Measurements from ENCODE around the gene KCTD5.
"Not testable (repeated sequence)": the region's sequence is repeated elsewhere in the genome, so short reads cannot be mapped to it uniquely, and the experiment has no call there.

The KCTD5 gene

DNA sequence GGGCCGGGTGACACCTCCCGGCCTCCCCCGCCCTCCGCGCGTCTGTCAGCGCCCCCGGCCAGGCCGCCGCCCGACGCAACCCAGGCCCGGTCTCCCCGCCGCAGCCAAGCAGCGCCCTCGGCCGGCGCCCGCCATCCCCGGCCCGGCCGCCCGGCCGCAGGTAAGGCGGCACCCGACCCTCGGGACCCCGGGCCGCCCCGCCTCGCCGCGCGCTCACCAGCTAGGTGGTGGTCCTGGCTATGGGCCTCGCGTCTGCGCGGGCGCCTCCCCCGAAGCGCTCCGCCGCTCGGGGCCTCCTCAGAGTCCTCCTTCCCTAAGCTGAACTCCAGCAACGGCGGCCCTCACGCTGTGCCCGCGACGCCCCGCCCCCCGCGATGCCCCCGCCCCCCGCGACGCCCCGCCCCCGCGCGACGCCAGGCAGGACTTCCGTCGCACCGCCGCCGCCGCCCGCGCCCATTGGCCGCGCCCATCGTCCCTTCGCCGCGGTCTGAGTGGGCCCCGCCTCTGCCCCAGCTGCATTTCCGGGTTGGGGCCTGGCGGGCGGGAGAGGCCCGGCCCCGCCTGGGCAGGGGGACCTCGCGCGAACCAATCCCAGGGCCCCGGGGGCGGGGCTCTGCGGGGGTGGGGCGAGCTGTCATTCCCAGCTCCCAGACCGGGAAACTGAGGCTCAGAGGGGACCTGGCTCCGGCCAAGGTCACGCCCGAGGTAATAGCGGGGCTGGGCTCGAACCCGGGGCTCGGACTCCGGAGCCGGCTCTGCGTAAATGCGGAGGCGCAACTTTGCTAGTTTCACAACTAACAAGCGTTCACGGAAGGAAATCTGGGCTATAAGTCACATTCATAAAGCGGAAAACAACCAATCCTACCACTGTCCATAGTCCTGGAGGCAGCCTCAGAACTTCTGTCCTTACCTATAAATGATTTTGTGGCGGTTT, 9.0 kb upstream of the KCTD5 start:
- peak; percentile 81 for DNase-seq

DNA sequence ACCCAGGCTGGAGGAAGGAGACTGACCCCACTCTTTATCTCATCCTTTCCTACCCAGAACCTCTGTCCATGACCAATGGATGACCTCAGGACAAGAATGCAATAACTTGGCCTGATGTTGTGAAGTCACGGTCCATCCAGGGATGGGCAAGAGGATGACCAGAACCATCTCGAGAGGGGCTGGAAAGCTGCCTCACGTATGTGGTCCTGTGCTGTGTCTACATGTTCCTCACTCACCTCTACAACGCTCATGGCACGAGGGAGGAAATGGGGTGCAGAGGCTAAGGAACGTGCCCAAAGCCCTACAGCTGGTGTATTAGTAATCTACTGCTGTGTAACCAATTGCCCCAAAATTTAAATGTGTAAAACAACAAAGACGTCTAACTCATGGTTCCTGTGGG, 7.3 kb upstream of the KCTD5 start:
- DNase-seq, result no peak

DNA sequence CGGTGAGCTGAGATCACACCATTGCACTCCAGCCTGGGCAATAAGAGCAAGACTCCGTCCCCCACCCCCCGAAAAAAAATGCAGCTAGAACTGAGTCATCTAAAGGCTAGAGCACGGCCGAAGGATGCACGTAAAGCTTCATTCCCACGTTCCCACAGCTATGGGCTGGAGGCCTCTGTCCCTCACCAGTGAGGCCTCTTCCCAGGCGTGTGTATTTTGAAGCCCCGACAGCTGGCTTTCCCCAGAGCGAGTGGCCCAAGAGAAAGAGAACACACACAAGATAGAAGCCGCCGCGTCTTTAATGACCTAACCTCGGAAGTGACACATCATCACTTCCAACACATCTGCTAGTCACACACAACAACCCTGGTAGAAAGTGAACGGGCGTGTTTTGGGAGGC, 6.6 kb upstream of the KCTD5 start:
- DNase-seq, result no peak

DNA sequence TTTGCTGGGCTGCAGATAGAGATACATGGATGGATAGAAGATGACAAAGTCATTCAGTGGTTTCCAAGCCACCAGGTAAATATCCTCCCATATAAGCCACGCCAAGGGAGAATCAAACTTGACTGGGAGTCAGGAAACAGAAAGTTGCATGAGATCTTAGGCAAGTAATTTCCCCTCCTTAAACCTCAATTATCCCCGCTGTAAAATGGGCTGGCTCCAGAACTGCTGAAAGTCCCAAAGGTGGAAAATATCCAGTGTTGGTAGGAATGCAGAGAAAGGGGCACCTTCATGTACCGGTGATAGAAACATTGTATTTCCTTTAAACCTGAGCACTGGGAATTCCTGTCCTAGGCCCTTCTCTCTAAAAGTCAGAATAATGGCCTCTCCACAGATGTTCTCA, 5.4 kb upstream of the KCTD5 start:
- not testable (repeated sequence) for DNase-seq

DNA sequence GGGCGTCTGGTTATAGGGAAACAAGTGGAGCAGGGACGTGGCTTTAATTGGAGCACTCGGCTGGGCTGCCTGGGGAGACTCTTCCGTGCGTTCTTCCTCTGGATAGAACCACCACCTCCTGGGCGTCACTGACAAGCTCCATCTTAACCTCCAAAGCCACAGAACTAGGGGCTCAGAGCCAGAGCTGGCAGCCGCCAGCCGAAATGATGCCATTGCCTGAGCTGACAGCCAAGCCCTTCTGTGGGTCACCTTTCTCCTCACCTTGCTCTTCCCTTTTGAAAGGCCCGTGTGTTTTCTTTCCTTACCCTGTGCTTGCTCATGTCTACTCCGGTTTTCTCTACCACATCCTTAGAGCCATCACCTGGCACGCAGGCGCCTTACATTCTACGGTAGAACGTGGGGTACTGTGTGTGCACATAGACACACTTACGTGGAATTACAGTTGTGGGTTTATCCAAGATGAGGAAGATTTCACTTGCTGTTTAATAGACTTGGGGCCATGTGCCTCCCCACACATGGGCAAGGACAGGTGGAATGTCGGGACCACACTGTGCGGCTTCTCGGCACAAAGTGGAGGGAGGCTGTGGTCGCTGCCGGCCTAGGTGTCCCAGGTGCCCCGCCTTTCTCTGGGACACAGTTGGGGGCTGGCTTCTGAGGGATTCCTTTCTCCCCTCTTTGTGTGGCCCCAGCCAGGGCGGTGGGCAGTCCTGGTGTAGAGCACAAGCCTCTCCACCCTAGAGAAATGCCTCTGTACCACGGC, 3.9 kb upstream of the KCTD5 start:
- not testable (repeated sequence) for DNase-seq

DNA sequence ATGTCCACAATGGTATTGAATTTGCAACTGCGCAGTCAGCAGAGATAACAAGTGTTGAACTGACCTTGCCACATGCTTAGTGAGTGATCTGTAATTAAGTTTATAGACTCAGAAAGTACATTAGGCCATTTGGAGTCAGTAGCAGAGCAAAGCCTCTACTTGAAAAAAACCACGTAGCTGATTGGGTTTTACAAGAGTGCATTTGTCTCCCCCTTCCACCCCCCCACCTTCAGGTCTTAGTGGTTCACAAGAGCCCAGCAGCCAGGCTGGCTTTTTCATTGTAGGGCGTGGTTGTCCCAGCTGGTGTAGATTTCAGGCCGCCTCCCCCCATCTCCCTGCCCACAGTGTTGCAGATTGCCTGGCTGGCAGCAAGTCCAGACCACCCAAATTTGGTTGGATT, 2.4 kb upstream of the KCTD5 start:
- DNase-seq, result not testable (repeated sequence)

DNA sequence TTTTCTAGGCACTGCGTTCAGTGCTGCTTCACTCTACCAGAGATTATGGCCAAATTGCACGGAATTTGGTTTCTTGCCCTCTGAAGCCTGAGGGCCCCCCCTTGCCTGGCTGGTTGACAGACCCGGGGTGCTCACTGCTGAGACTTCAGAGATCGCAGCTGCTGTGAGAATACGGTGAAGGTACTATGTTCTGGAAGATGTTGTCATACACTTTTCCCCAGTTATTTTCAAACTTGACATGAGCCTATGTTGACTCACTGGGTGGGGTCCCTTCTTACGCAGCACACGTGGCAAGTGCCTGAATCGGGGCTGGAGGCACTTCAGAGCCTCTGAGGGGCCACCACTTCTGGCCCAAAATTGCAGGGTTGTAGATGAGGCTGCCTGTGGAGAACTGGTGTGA, 2.0 kb upstream of the KCTD5 start:
- DNase-seq, result not testable (repeated sequence)

DNA sequence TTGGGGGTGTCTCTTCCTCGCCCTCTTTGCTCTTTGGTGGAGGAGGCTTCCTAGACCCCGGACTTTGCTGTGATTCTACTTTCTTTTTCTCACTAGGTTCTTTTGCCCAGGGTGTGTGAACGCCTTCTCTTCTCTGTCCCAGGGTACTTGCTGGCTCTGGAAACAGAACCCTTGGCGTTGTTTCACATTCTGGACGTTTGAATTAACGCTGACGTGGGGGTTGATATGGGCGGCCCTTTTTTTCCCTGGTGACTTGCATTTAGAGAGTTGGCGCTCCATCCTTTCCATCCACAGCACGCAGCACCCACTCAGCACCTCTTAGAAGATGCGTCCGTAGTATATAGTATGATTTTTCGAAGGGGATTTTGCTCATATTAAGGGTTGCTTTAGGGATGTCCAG, 718 bp downstream of the KCTD5 start:
- not testable (repeated sequence) for DNase-seq

DNA sequence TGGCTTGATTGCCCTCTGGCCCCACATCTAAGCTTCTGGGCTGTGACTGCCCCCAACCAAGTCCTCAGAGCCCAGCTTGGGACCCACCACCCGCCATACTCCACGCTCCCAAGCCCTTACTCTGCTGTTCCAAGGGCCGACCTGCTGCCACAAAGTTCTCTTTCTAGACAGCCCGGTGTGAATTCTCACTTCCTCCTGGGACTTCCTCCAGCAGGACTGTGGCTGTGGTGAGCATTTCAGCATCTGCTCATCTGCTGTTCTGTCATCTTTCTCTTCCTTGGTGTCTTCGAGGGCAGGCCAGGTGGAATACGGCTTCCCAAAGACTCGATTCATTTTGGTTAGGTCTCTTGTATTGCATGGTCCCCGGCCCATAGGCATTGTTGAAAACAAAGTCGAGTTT, 3.8 kb downstream of the KCTD5 start:
- not testable (repeated sequence) for DNase-seq

DNA sequence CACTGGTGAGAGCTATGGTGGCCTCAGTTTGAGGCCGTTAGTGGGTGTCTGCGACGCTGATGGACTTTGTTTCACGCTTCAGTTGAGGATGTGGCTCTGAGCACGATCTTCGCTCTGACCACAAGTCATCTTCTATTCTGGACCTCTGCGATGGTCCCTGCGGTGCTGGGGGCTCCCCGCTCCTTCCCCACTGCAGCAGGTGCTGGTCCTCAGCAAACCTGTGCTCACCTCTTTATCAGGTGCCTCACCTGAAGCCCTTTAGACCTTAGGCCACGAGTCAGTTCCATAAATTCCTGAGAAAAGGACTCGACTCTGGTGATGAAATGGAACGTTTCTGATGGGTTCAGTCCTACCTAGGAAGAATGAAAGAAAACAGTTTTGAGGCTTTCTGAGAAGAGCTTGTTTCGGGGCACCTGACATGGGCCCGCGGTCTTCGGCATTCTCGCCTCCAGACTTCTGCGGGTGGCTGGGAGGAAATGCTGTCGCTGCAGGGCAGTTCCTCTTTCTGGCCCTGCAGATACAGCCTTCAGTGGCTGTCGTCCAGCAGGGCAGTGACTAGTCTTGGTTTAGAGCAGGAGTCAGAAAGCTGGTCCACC, 4.7 kb downstream of the KCTD5 start:
- DNase-seq, result peak; percentile 9

DNA sequence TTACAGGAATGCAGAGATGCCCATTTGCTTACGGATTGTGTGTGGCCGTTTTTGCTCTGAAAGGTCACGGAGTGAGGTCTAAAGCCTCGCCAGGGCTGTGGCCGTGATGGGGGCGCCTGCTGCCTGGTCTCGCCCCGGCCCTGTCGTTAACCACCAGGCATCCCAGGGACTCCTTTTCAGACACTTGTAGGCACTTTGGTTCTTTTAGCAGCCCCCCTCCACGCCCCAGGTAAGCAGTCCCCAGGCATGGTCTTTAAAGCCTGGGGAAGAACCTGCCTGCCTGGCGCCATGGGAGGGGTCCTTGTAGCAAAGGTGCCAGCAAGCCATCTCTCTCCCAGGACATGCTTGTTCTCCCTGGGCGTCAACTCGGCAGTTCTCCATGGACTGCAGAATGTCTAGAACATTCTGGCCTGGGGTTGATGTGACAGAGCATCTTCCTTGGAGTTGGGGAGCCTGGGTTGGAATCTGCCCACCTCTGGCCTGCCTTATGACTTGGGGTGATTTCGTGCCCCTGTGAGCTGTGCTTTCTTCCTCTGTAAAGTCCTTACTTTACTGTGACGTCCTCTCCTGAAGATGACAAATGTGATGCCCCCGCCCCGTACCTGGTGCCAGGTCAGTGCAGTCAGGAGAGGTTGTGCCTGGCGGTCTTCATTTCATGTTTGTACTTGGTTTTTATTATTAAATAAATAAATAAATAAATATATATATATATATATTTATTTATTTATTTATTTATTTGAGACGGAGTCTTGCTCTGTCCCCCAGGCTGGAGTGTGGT, 5.4 kb downstream of the KCTD5 start:
- DNase-seq, result peak; percentile 13

DNA sequence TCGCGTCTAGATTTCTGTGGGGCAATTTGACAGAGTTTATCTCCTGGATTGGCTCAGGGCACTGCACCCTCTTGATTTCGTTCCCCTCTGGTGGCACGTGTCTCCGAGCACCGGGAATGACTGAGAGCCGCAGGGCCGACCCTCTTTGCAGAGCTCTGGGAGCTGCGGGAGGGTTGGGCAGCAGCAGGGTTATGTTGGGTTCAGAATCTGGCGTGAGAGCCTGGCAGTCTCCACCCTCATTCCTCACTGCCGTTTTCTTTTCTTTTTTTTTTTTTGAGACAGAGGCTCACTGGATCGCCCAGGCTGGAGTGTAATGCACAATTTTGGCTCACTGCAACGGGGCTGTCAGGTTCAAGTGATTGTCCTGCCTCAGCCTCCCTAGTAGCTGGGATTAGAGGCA, 7.1 kb downstream of the KCTD5 start:
- not testable (repeated sequence) for DNase-seq

DNA sequence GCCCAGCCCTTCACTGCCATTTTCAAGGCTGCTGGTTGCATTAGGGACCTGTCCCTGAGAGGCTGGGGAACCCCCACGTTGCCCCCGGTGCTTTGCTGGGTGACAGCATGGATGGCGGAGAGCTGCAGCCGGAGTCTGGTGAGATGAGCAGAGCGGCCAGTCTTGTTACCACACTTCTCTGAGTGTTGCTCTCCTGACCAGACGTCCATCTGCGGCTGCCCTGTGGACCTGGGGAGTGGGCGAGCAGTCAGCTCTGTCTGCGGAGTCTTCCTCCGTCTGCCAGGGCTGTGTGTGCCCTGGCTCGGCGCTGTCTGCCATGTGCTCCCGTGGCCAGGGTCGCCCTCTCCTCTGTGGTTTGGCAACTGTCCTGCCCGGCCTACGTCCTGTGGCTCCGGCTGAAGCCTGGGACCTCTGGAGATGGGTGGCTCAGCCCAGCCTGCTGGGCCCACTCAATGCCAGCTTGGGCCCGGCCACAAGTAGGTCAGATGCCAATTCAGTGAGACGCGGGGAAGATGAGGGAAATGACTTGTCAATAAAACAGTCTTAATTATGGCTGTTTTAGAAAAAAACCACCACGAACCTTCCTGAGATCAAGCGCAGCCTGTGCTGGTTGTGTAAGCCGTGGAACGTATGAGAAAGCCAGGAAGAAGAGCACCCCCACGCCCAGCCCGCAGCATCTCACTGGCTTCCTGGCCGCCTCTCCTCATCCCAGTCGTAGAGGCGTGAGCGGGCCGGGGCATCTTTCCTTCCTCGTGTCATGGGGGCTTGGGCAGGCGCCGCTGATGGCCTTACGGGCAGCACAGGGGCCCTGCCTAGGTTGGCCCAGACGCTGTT, 7.9 kb downstream of the KCTD5 start:
- no peak for DNase-seq

DNA sequence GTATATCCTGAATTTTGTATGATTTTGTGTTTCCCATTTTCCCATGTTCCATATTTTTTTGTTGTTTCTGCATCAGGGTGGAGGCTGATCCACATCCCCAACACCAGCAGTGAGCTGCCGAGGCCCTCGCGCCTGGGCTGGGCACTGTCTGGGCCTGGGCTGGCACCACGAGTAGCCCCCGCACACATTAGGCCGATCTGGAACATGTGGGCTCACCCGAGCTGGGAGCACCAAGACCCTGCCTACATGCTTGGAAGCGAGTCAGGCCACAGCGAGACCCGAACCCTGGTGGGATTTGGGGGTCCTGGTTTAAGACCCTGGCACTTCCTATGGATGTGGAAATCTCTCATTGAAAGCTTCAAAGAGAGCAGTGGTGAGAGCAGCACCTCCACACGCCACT, 8.5 kb downstream of the KCTD5 start:
- DNase-seq, result no peak

DNA sequence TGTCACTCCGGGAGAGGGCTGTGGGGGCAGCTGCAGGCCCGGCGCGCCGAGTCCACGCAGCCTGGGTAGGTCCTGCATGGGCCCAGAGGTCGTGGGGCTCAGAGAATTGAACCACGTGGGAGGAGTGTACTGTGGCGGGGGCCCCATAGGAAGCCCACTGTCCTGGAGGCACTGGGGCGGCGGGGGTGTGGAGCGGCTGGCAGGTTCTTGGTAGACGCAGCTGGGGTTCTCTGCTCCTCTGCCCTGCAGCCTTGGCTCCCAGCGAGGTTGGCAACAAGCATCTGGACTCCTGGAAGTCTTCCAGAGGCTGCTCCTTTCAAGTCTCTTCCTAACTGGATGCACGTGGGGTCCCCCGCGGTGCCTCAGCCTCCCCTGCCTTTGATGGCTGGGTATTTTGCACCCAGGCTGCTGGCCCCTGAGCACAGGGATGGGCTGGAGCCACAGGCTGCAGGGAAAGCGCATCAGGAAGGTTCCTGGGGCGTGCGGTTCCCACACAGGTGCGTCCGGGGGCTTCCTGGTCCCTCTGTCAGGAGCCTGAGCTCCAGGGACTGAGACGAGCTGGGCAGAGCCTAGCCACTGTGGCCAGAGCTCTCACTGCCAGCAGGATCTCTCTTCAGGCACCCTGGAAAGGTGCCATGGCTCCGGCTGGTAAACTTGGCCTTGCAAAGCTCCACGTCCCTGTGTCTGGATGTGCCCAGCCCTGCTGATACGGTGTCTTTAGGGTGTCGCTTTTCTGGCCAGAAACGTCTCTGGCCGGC, 9.3 kb downstream of the KCTD5 start:
- no peak for DNase-seq

DNA sequence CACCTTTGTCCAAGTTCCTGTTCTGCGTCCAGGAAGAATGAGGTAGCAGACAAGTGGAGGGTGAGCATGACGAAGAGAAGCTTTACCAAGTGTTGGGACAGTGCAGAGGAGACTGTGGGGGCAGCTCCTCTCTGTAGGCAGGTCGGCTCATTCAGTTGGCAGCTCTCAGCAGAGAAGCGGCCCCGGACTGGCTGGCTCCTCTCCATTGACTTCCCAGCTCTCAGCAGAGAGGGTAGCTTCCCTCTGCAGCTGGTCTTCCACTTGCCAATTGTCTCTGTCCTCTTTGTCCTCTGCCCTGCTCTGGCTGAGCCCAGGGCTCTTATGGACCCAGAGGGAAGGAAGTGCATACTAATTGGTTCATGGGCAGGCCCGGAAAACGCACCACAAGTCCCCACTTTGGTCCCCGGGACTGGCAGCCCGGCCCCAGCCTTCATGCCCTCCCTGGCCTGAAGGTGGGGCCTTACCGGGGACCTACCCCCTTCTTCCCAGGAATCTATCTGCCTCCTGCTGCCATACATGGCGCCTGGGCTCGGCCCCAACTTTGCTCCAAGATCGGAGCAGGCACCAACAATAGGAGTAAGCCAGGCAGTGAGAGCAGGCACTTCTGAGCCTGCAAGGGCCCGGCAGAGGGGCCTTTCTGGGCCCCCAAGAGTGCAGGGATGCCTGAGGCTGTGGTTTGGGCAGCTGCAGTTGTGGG, 10.1 kb downstream of the KCTD5 start:
- no peak for DNase-seq

DNA sequence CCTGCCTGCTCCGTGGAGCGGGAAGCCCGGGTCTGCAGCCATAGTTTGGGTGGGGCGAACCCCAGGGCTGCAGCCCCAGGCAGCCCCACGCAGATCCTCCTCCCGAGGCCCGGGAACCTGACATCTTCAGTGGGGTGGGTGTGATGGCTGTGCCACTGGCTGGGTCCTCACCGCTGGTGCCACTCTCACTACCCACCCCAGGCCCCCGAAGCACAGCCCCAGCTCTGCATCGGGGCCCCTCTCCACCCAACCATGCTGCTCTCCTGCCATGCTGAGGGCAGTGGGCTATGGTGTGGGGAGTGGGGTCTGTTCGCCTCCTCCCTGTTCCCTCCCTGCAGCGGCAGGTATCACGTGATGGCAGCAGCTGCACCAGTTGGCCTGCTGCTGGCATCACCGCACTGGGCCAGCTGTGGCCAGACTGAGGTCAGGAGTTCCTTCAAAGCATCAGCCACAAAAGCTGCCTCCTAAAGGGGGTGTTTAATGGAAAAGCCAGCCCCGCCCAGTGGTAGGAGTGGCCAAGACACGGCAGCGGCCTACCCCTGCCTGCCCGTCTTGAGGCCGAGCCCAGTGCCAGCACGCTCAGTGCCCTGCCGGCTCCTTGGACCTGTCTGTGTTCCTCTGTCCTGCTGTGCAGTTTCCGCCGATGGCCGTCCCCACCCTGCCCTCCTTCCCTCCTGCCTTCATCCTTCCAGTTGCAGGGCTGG, 10.8 kb downstream of the KCTD5 start:
- no peak for DNase-seq

DNA sequence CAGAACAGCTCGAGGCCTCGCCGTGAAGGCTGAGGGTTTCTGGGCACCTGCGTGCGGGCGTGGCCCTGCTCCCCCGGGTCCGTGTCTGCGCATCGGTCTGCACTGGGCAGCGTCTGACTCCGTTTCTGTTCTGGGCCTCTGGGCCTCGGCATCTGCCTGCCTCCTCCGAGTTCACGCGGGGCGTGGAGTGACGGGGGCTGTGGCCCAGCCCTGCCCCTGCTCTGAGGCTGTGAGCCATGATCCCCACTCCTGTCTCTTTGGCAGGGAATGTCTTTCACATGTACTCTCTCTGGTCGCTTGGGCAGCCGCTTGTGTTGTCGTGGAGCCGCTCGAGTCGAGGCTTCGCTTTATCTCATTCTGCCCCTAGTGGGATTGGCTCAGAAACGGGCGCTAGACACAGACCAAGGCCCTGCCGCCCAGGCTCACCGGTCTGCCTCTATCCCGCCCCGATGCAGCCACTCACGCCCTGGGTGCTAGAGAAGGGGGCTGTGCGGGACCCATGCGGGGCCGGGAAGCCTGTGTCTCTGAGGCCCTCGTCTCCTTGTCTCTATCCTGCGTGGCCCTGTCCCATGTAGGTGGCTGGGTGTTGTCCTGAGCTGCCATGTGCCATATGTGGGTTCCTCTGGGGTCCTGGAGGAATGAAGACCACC, 14.4 kb downstream of the KCTD5 start:
- DNase-seq, result not testable (repeated sequence)

DNA sequence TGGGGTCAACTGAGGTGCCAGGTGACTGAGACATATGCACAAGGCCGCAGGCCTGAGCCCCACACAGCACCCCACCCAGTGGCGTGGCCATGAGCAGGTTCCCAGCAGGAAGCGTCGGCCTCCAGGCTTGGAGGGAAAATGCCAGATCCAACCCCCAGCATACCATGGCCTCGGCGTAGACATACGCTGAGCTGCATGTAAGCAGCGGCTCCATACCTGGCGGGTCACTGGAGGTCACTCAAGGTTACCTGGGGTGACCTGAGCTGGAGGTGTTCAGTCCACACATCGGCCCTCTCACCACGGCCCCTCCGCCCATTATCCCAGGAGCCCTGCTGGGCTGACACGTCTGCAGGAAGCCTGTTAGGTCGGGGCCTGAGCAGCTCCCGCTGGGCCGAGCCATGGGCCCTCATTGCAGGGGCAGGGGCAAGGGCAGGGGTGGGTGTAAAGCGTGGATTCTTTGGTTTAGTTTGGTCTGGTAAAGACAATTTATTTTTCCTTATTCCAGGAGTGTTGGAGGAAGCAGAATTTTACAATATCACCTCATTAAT, 15.2 kb downstream of the KCTD5 start:
- DNase-seq, result no peak
